Measurements from ENCODE around the gene GAGE10.

DNA sequence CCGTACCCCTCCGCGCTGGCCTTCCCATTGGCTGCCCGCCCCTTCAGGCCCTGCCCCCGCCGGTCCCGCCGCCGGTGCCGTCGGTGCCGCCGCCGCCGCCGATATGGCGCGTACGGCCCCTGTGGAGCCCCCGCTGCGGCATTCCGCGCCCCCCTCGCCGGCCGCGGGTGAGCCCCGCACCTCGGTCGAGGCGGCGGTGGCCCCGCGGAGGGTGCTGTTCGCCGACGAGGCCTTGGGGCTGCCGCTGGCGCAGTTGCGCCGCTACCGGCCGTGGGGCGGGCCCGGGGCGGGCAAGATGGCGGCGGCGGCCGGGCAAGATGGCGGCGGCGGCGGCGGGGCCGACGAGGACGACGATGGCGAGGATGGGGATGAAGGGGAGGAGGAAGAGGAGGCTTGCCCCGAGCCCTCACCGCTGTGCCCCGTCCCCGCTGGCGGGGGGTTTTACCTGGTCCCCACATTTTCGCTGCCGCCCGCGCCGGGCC is 33.6 kb upstream of the GAGE10 start, which contains the start of gene PPP1R3F:
- TF ChIP-seq, protein P1, sequence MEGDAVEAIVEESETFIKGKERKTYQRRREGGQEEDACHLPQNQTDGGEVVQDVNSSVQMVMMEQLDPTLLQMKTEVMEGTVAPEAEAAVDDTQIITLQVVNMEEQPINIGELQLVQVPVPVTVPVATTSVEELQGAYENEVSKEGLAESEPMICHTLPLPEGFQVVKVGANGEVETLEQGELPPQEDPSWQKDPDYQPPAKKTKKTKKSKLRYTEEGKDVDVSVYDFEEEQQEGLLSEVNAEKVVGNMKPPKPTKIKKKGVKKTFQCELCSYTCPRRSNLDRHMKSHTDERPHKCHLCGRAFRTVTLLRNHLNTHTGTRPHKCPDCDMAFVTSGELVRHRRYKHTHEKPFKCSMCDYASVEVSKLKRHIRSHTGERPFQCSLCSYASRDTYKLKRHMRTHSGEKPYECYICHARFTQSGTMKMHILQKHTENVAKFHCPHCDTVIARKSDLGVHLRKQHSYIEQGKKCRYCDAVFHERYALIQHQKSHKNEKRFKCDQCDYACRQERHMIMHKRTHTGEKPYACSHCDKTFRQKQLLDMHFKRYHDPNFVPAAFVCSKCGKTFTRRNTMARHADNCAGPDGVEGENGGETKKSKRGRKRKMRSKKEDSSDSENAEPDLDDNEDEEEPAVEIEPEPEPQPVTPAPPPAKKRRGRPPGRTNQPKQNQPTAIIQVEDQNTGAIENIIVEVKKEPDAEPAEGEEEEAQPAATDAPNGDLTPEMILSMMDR (IDR thresholded peaks at IDR 0.05) = no peak
- no peak for TF ChIP-seq EZH2phosphoT487 (IDR thresholded peaks at IDR 0.05)
- no peak for TF ChIP-seq EZH2 (IDR thresholded peaks at IDR 0.05)
